ENCODE measurements around the gene MNAT1. TPM values are rescaled to one million over a fixed set of nuclear protein-coding genes. Genes with fewer than 3 reads are reported as not detected.

MNAT1 gene
- polyA plus RNA-seq, 3 donors, result 4.1 to 5.8 (median 4.5) TPM

GRCh38 chr14:60956632-60957031 lies 222.1 kb downstream of the MNAT1 start:
- Histone ChIP-seq H3K27ac (ENCODE audit: low read depth in 1 of 2, low read length in 2 of 2) (no peak overlapping the region), H3K36me3 (replicated peaks in 1 of 2; ENCODE audit: control insufficient read depth in 1 of 2, insufficient read depth in 2 of 2, low read length in 2 of 2) (no peaks in the 10 kb centered on the region), H3K79me2 (ENCODE audit: insufficient read depth, low read length) (no peaks in the 10 kb centered on the region), H3K4me3 (replicated peaks in 1 of 3; ENCODE audit: low read depth in 2 of 3, low read length in 3 of 3) (no peak overlapping the region), H3K4me1 (ENCODE audit: control insufficient read depth in 1 of 2, insufficient read depth in 2 of 2, low read length in 2 of 2) (no peaks in the 10 kb centered on the region), H3K9ac (ENCODE audit: insufficient read depth, low read length, poor library complexity, severe bottlenecking) (no peak overlapping the region), H3K9me3 (replicated peaks in 1 of 2; ENCODE audit: control insufficient read depth in 1 of 2, insufficient read depth in 1 of 2, low read length in 2 of 2) (peaks cover 22 to 30% of the 10 kb centered on the region in 2 donors), H3K4me2 (replicated peaks; ENCODE audit: extremely low read depth, low read length, poor library complexity, severe bottlenecking) (no peak overlapping the region), H3K27me3 (ENCODE audit: control insufficient read depth in 2 of 2, insufficient read depth in 2 of 2, low read length in 2 of 2) (no peaks in the 10 kb centered on the region), H4K20me1 (ENCODE audit: insufficient read depth, low read length) (no peaks in the 10 kb centered on the region), H2AFZ (ENCODE audit: insufficient read depth, low read depth, low read length, poor library complexity, severe bottlenecking) (no peak overlapping the region)
- H3K9me3 Mint-ChIP-seq, result peaks cover 28 to 48% (median 41%) of the 10 kb centered on the region in 7 donors
- DNase-seq, result no peak
- no peak overlapping the region for H3K4me3 Mint-ChIP-seq
- peaks cover 3 to 23% of the 10 kb centered on the region in 2 donors for H3K36me3 Mint-ChIP-seq
- WGBS (ENCODE audit: insufficient coverage), result no CpG with 5 or more reads among the region's 1 CpG
- intact Hi-C loops (cut with micrococcal nuclease), result no loop called here
- H3K27ac Mint-ChIP-seq, result no peak overlapping the region
- H3K4me1 Mint-ChIP-seq, result peaks cover 7% of the 10 kb centered on the region
- no peak for TF ChIP-seq CTCF (IDR thresholded peaks at IDR 0.05)
- H3K27me3 Mint-ChIP-seq (ENCODE audit: low read depth in 3 of 3), result peaks cover 0 to 2% (median 0%) of the 10 kb centered on the region in 3 donors

GRCh38 chr14:60958146-60958545 lies 223.6 kb downstream of the MNAT1 start:
- no peak for TF ChIP-seq CTCF (IDR thresholded peaks at IDR 0.05)
- Histone ChIP-seq H3K27me3 (ENCODE audit: control insufficient read depth in 2 of 2, insufficient read depth in 2 of 2, low read length in 2 of 2) (no peaks in the 10 kb centered on the region), H2AFZ (ENCODE audit: insufficient read depth, low read depth, low read length, poor library complexity, severe bottlenecking) (no peak overlapping the region), H3K4me1 (ENCODE audit: control insufficient read depth in 1 of 2, insufficient read depth in 2 of 2, low read length in 2 of 2) (no peaks in the 10 kb centered on the region), H3K9me3 (replicated peaks in 1 of 2; ENCODE audit: control insufficient read depth in 1 of 2, insufficient read depth in 1 of 2, low read length in 2 of 2) (peaks cover 22 to 30% of the 10 kb centered on the region in 2 donors), H4K20me1 (ENCODE audit: insufficient read depth, low read length) (no peaks in the 10 kb centered on the region), H3K27ac (ENCODE audit: low read depth in 1 of 2, low read length in 2 of 2) (no peak overlapping the region), H3K79me2 (ENCODE audit: insufficient read depth, low read length) (no peaks in the 10 kb centered on the region), H3K9ac (ENCODE audit: insufficient read depth, low read length, poor library complexity, severe bottlenecking) (no peak overlapping the region), H3K4me3 (replicated peaks in 1 of 3; ENCODE audit: low read depth in 2 of 3, low read length in 3 of 3) (no peak overlapping the region), H3K36me3 (replicated peaks in 1 of 2; ENCODE audit: control insufficient read depth in 1 of 2, insufficient read depth in 2 of 2, low read length in 2 of 2) (no peaks in the 10 kb centered on the region), H3K4me2 (replicated peaks; ENCODE audit: extremely low read depth, low read length, poor library complexity, severe bottlenecking) (no peak overlapping the region)
- DNase-seq, result no peak
- Mint-ChIP-seq H3K27me3 (ENCODE audit: low read depth in 3 of 3) (peaks cover 0 to 2% (median 0%) of the 10 kb centered on the region in 3 donors), H3K4me1 (peaks cover 7% of the 10 kb centered on the region), H3K36me3 (peaks cover 3 to 23% of the 10 kb centered on the region in 2 donors), H3K4me3 (no peak overlapping the region), H3K9me3 (peaks cover 28 to 48% (median 41%) of the 10 kb centered on the region in 7 donors), H3K27ac (no peak overlapping the region)
- intact Hi-C loops (cut with micrococcal nuclease), result no loop called here

All from CD14-positive monocyte (primary cell).